Measurements from ENCODE around the gene BRWD1. TPM values are rescaled to one million over a fixed set of nuclear protein-coding genes. Genes with fewer than 3 reads are reported as not detected.
"Not testable (repeated sequence)": the region's sequence is repeated elsewhere in the genome, so short reads cannot be mapped to it uniquely, and the experiment has no call there.

Gene BRWD1
- total RNA-seq, 1 experiment from 2014 or later, result 36.0 TPM

DNA sequence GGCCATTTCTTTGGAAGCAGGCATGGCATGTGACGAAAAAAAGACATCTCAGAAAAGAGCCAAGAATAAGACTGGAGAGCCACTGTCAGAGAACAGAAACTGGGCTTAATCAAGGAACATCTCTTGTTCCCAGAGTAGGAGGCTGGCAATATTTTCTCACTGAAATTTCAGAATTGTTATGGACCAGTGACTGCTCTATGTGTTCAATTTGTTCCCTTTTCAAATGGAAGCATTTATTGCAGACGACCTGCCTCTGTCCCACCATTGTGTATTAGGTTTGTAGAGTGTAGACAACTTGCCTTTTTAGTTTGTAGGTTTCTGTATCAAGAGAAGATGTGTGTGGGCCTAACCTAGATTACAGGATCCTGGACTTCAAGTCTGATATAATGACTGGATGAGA, 148.9 kb downstream of the BRWD1 start:
- intact Hi-C loops (cut with micrococcal nuclease), result no loop called here
- Mint-ChIP-seq H3K27me3 (ENCODE audit: insufficient read depth, unreplicated experiment) (no peaks in the 10 kb centered on the region), H3K9me3 (ENCODE audit: unreplicated experiment) (peaks cover 27% of the 10 kb centered on the region), H3K36me3 (ENCODE audit: insufficient read depth, unreplicated experiment) (peaks cover 5% of the 10 kb centered on the region), H3K27ac (ENCODE audit: low read depth, unreplicated experiment) (no peak overlapping the region), H3K4me1 (ENCODE audit: insufficient read depth, unreplicated experiment) (no peaks in the 10 kb centered on the region), H3K4me3 (ENCODE audit: unreplicated experiment) (no peak overlapping the region)
- TF ChIP-seq, protein P1, sequence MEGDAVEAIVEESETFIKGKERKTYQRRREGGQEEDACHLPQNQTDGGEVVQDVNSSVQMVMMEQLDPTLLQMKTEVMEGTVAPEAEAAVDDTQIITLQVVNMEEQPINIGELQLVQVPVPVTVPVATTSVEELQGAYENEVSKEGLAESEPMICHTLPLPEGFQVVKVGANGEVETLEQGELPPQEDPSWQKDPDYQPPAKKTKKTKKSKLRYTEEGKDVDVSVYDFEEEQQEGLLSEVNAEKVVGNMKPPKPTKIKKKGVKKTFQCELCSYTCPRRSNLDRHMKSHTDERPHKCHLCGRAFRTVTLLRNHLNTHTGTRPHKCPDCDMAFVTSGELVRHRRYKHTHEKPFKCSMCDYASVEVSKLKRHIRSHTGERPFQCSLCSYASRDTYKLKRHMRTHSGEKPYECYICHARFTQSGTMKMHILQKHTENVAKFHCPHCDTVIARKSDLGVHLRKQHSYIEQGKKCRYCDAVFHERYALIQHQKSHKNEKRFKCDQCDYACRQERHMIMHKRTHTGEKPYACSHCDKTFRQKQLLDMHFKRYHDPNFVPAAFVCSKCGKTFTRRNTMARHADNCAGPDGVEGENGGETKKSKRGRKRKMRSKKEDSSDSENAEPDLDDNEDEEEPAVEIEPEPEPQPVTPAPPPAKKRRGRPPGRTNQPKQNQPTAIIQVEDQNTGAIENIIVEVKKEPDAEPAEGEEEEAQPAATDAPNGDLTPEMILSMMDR (IDR thresholded peaks at IDR 0.05; ENCODE audit: unreplicated experiment), result no peak
- no TSS peak for BruUV-seq (replicated peaks)
- ChIA-PET CTCF (no interaction called here), POLR2A (interaction anchor here (0.5 kb wide), 1 partner anchor 26 kb away, joined by 3 read pairs; no protein-coding TSS in a partner anchor)
- DNase-seq (ENCODE audit: unreplicated experiment), result no peak

- Mint-ChIP-seq H3K4me1 (ENCODE audit: insufficient read depth, unreplicated experiment) (peaks cover 6% of the 10 kb centered on the region), H3K27ac (ENCODE audit: low read depth, unreplicated experiment) (no peak overlapping the region), H3K36me3 (ENCODE audit: insufficient read depth, unreplicated experiment) (peaks cover 5% of the 10 kb centered on the region), H3K27me3 (ENCODE audit: insufficient read depth, unreplicated experiment) (no peaks in the 10 kb centered on the region), H3K9me3 (ENCODE audit: unreplicated experiment) (peaks cover 13% of the 10 kb centered on the region), H3K4me3 (ENCODE audit: unreplicated experiment) (no peak overlapping the region)
- TF ChIP-seq, protein P1 (IDR thresholded peaks at IDR 0.05; ENCODE audit: unreplicated experiment), result no peak
- POLR2A ChIA-PET, result interaction anchor here (0.6 kb wide), 1 partner anchor 249 kb away, joined by 3 read pairs; no protein-coding TSS in a partner anchor
- no TSS peak for BruUV-seq (replicated peaks)
- intact Hi-C loops (cut with micrococcal nuclease), result no loop called here
- CTCF ChIA-PET, result interaction anchor here (1.1 kb wide), 1 partner anchor 35 kb away, joined by 4 read pairs; no protein-coding TSS in a partner anchor
- DNase-seq (ENCODE audit: unreplicated experiment), result no peak
Measured at GRCh38 chr21:39161064-39161463, 152.4 kb downstream of the BRWD1 start.

- Mint-ChIP-seq H3K9me3 (ENCODE audit: unreplicated experiment) (peaks cover 7% of the 10 kb centered on the region), H3K4me3 (ENCODE audit: unreplicated experiment) (no peak overlapping the region), H3K27ac (ENCODE audit: low read depth, unreplicated experiment) (no peak overlapping the region), H3K4me1 (ENCODE audit: insufficient read depth, unreplicated experiment) (peaks cover 6% of the 10 kb centered on the region), H3K27me3 (ENCODE audit: insufficient read depth, unreplicated experiment) (no peaks in the 10 kb centered on the region), H3K36me3 (ENCODE audit: insufficient read depth, unreplicated experiment) (peaks cover 5% of the 10 kb centered on the region)
- TF ChIP-seq, protein P1 (IDR thresholded peaks at IDR 0.05; ENCODE audit: unreplicated experiment), result no peak
- no peak for DNase-seq (ENCODE audit: unreplicated experiment)
- BruUV-seq (replicated peaks), result no TSS peak
- POLR2A ChIA-PET, result interaction anchor here (0.6 to 1.0 kb wide), 3 partner anchors 11 to 646 kb away, joined by 3 read pairs; no protein-coding TSS in a partner anchor
- CTCF ChIA-PET, result interaction anchor here (1.3 kb wide), 1 partner anchor 17 kb away, joined by 3 read pairs; no protein-coding TSS in a partner anchor
- intact Hi-C loops (cut with micrococcal nuclease), result no loop called here
Measured at GRCh38 chr21:39159342-39160063, 153.9 kb downstream of the BRWD1 start.

GRCh38 chr21:39157241-39157640, 156.2 kb downstream of the BRWD1 start:
- H3K4me3 Mint-ChIP-seq (ENCODE audit: unreplicated experiment); H3K36me3 Mint-ChIP-seq (ENCODE audit: insufficient read depth, unreplicated experiment); DNase-seq (ENCODE audit: unreplicated experiment); H3K27ac Mint-ChIP-seq (ENCODE audit: low read depth, unreplicated experiment); H3K27me3 Mint-ChIP-seq (ENCODE audit: insufficient read depth, unreplicated experiment); POLR2A ChIA-PET; H3K9me3 Mint-ChIP-seq (ENCODE audit: unreplicated experiment); CTCF ChIA-PET; BruUV-seq (replicated peaks); intact Hi-C loops (cut with micrococcal nuclease); H3K4me1 Mint-ChIP-seq (ENCODE audit: insufficient read depth, unreplicated experiment): not testable (repeated sequence)

Data from MCF 10A (cell line).